Ishikawa (cell line): ENCODE data around the gene ALG1.

ENCODE experiments used
- CEBPB ChIP-seq: IDR thresholded peaks from 2 replicates; pipeline ENCODE4 v1.6.1; 2012
- CREB1 ChIP-seq: IDR thresholded peaks from 2 replicates; pipeline ENCODE4 v1.6.1; 2012; ENCODE audit warnings: low read depth
- EGR1 ChIP-seq: IDR thresholded peaks from 2 replicates; pipeline ENCODE4 v1.6.1; 2012
- EP300 ChIP-seq: IDR thresholded peaks from 2 replicates; pipeline ENCODE4 v1.6.1; 2012; ENCODE audit warnings: borderline replicate concordance
- FOXM1 ChIP-seq: IDR thresholded peaks from 2 replicates; pipeline ENCODE4 v1.6.1; 2012; ENCODE audit warnings: low read depth, borderline replicate concordance
- NFIC ChIP-seq: IDR thresholded peaks from 2 replicates; pipeline ENCODE4 v1.6.1; 2012
- RAD21 ChIP-seq: IDR thresholded peaks from 2 replicates; pipeline ENCODE4 v1.6.1; 2012; ENCODE audit warnings: low read depth
- TAF1 ChIP-seq: IDR thresholded peaks from 2 replicates; pipeline ENCODE4 v1.6.1; 2012; ENCODE audit warnings: low read depth, mild to moderate bottlenecking
- TCF12 ChIP-seq: IDR thresholded peaks from 2 replicates; pipeline ENCODE4 v1.6.1; 2012; ENCODE audit warnings: low read depth
- TEAD4 ChIP-seq: IDR thresholded peaks from 2 replicates; pipeline ENCODE4 v1.6.1; 2012
- YY1 ChIP-seq: IDR thresholded peaks from 2 replicates; pipeline ENCODE4 v1.6.1; 2012; ENCODE audit warnings: low read depth
- ZBTB7A ChIP-seq: IDR thresholded peaks from 2 replicates; pipeline ENCODE4 v1.6.1; 2012; ENCODE audit warnings: low read depth
- TF ChIP-seq, protein P1 (sequence below): IDR thresholded peaks from 2 replicates; pipeline ENCODE4 v1.6.1; 2012; ENCODE audit warnings: low read depth, mild to moderate bottlenecking
- TF ChIP-seq, protein P2 (sequence below): IDR thresholded peaks from 2 replicates; pipeline ENCODE4 v1.6.1; 2012
- TF ChIP-seq, protein P3 (sequence below): IDR thresholded peaks from 2 replicates; pipeline ENCODE4 v1.6.1; 2012

Gene ALG1

DNA sequence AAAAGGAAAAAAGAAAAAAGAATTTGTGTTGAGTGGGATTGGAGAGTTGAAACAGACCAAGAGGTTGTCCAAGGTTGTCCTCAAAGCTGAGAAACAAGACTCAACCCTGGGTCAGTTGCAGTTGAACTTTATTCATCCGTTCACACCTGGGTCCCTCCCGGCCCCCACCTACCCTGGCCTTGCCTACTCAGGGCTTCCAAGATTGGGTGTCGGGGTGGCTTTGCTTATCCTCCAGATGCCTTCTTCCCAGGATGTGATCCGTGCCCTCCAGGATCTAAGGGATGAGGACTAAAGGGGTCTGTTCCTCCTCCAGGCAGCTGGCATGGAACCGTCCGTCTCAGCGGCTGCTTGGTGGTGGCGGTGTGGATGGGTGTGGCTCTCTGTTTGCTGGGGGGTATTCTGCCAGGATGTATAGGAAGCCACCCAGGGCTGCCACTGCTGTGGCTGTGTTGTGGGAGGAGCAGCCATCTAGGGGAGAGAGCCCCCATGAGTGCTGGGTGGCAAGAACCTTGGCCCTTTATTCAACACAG lies 27.6 kb upstream of the ALG1 start:
- TF ChIP-seq CEBPB (no peak), RAD21 (no peak), ZBTB7A (no peak), EP300 (no peak), TEAD4 (no peak), TCF12 (no peak), YY1 (no peak)
- TF ChIP-seq, protein P1, sequence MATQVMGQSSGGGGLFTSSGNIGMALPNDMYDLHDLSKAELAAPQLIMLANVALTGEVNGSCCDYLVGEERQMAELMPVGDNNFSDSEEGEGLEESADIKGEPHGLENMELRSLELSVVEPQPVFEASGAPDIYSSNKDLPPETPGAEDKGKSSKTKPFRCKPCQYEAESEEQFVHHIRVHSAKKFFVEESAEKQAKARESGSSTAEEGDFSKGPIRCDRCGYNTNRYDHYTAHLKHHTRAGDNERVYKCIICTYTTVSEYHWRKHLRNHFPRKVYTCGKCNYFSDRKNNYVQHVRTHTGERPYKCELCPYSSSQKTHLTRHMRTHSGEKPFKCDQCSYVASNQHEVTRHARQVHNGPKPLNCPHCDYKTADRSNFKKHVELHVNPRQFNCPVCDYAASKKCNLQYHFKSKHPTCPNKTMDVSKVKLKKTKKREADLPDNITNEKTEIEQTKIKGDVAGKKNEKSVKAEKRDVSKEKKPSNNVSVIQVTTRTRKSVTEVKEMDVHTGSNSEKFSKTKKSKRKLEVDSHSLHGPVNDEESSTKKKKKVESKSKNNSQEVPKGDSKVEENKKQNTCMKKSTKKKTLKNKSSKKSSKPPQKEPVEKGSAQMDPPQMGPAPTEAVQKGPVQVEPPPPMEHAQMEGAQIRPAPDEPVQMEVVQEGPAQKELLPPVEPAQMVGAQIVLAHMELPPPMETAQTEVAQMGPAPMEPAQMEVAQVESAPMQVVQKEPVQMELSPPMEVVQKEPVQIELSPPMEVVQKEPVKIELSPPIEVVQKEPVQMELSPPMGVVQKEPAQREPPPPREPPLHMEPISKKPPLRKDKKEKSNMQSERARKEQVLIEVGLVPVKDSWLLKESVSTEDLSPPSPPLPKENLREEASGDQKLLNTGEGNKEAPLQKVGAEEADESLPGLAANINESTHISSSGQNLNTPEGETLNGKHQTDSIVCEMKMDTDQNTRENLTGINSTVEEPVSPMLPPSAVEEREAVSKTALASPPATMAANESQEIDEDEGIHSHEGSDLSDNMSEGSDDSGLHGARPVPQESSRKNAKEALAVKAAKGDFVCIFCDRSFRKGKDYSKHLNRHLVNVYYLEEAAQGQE, result no peak
- TF ChIP-seq, protein P2, sequence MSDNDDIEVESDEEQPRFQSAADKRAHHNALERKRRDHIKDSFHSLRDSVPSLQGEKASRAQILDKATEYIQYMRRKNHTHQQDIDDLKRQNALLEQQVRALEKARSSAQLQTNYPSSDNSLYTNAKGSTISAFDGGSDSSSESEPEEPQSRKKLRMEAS, result no peak

DNA sequence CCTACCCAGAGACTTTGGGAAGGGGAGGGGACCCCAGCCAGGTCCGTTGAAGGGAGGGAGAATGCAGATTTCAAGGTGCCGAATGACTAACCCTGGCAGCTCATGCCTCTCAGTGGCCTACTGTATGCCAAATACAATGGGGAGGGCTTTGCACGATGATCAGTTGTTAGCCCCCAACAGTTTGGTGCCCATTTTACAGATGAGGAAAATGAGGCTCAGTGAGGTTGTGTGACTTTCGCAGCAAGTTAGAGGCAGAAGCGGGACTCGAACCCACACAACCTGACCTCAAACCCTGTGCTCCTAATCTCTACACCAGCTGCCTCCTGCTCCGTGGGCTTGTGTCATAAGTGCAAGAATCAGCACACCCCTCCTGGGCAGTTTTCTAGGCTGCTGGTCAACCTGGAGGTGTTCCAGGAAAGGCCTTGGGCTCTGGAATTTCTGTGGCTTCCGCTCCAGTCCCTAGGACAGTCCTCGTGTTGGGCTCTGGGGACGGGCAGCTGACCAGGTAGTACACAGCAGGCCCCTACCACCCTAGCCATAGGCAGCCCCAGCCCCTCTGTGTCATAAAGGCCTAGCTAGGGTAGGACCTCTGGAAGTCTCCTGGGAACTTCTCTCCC lies 26.0 kb upstream of the ALG1 start:
- TF ChIP-seq YY1, result no peak
- no peak for TF ChIP-seq TEAD4
- TF ChIP-seq CREB1, result no peak
- TF ChIP-seq, protein P3, sequence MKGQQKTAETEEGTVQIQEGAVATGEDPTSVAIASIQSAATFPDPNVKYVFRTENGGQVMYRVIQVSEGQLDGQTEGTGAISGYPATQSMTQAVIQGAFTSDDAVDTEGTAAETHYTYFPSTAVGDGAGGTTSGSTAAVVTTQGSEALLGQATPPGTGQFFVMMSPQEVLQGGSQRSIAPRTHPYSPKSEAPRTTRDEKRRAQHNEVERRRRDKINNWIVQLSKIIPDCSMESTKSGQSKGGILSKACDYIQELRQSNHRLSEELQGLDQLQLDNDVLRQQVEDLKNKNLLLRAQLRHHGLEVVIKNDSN, result no peak
- no peak for TF ChIP-seq CEBPB
- TF ChIP-seq TAF1, result no peak
- TF ChIP-seq TCF12, result no peak
- TF ChIP-seq ZBTB7A, result no peak
- TF ChIP-seq, protein P2, result no peak
- no peak for TF ChIP-seq EGR1

DNA sequence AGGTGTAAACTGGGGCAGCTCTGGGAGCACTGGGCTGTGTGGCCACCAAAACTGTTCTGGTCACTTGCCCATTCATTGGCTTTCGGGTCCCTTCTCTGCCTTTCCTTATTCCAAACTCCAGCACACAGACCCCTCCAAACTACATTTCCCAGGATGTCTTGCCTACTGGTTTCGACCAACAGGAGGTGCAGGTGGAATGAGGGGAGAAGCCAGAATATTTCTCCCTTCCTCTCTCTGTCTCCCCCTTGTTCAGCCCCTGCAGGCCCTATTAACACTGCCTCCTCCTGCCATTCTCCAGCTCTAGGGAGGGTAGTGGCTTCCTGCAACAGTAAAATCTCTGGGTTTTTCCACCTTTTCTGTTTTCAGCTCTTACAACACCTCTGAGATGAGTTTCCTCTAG lies 24.7 kb upstream of the ALG1 start:
- TF ChIP-seq FOXM1, result no peak
- TF ChIP-seq YY1, result no peak
- TF ChIP-seq EGR1, result no peak
- TF ChIP-seq, protein P2, result no peak
- TF ChIP-seq, protein P1, result no peak
- no peak for TF ChIP-seq CEBPB
- TF ChIP-seq TEAD4, result no peak
- TF ChIP-seq, protein P3, result no peak
- no peak for TF ChIP-seq EP300
- no peak for TF ChIP-seq CREB1
- no peak for TF ChIP-seq NFIC
- TF ChIP-seq ZBTB7A, result no peak
- no peak for TF ChIP-seq TCF12
- TF ChIP-seq TAF1, result no peak
- no peak for TF ChIP-seq RAD21

DNA sequence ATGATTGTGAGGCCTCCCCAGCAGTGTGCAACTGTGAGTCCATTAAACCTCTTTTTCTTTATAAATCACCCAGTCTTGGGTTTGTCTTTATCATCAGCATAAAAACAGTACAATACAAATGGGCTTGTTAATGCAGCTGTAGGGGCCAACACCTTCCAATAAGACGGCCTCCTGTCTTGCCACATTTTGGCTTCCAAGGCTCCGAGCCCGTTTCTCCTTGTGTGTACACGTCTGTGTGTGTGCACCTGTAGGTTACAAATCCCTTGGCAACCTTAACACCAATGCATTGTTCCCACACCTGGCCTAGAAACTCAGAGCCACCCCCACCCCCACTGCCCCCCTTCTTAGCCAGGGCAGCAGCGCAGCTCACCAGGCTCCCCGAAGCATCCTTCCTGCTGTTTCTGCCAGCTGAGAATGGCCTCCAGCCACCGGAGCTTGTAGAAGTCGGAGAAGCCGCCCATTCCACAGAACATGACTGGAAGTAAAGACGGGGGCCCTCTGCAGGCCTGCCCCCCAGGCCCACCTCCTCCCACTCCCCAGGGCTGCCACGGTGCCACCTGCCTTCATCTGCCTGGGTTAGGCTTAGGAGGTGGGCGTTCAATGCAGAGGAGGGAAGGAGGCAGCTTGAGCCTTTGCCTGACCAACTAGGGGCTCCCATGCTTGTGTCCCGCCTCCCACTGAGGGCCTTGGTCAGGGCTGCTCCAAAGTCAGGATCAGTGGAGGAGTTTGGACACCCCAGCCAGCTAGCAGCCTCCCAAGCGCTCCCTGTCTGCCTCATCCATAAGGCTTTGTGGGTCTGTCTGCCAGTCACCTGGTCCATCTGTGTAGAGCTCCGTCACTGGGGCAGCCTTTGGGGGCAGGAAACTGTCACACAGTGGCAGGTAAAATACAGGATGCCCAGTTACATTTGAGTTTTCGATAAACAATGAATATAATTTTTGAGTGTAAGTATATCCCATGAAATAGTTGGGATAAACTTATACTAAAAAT lies 16.5 kb upstream of the ALG1 start:
- TF ChIP-seq RAD21 (no peak), CEBPB (no peak), EGR1 (no peak), NFIC (no peak), YY1 (no peak), TCF12 (no peak), TAF1 (no peak), ZBTB7A (no peak), FOXM1 (no peak), TEAD4 (no peak), CREB1 (no peak), EP300 (no peak)
- TF ChIP-seq, protein P1, result no peak
- TF ChIP-seq, protein P2, result no peak
- TF ChIP-seq, protein P3, result no peak
